ENCODE results near the gene ACTRT2.

The ACTRT2 gene

DNA sequence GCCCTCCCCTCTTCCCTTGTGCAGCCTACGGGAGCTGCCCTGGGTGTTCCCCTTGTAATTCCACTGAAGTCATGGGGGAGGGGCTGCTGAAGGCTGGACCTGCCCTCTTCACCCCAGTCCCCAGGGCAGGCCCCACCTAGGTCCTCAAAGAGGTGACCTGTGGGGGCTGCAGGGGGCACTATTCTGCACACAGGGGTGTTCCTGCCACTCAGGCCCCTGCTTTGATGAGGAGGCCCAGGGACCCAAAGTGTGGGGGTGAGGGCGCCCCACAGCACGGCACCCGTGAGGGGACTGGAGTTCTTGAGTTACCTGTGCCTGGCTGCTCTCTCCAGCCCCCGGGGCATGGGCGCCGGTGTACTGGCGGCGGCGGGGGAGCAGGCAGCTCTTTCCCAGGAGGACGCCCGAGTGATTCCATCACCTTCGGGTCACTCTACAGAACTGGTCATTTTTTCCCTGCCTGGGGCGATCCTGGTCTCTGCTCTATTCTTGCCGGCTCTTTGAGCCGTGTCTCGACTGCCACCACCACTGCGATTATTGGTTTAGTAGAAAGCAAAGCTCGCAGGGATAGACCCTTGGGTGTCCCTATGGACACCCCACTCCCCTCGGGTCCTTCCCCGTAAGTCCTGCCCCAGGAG, 40.8 kb downstream of the ACTRT2 start:
- no peak for TF ChIP-seq CTCF (conservative IDR thresholded peaks at IDR 0.05; ENCODE audit: low read depth, low read length)
- H3K4me3 ChIP-seq (ENCODE audit: low read depth, low read length), result no peak overlapping the region
- no peak for DNase-seq (ENCODE audit: low read depth)

- DNase-seq (ENCODE audit: low read depth), result no peak
- no peak for TF ChIP-seq CTCF (conservative IDR thresholded peaks at IDR 0.05; ENCODE audit: low read depth, low read length)
- no peak overlapping the region for H3K4me3 ChIP-seq (ENCODE audit: low read depth, low read length)
Observed at GRCh38 chr1:3062616-3063378, 41.5 kb downstream of the ACTRT2 start.

DNA sequence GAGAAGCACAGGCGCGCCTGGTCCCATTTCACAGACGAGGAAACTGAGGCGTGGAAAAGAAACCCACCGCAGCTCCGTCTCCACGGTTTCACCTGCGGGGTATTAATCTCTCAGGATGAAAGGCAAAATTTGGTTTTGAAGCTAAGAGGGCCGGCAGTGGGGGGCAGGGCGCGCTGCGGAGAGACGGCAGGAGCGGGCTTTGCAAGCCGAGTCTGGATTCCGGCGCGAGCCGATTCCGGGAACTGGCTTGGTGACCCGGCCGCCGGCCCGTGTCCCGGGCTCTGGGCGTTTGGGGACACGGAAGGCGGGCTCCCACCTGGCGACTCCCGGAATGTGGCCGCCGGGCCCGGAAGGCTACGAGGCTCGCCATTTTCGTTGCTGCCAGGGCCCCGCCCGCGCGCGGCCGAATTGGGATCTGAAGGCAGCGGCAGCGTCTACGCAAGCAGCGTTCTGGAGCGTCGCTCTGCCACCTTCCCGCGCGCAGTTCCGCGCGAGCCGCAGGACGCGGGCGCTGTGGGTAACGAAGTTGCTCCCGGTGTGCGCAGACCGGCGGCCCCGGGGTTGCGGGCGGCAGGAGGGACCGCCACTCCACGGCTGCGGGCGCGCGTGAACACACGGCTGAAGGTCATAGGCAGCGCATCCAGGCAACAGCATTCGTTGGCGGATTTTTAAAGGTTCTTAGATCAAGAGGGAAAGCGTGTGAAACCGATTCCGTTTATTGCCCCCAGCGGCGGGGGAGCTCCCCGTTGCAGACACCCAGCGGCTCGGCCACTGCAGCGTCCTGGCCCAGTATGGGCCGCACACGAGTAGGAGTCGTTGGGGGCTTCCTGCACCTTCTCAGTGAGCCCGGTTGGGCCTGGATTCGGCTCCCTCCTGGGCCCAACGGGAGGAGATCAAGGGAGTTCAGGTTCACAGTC, 42.4 kb downstream of the ACTRT2 start:
- no peak overlapping the region for H3K4me3 ChIP-seq (ENCODE audit: low read depth, low read length)
- no peak for DNase-seq (ENCODE audit: low read depth)
- no peak for TF ChIP-seq CTCF (conservative IDR thresholded peaks at IDR 0.05; ENCODE audit: low read depth, low read length)

DNA sequence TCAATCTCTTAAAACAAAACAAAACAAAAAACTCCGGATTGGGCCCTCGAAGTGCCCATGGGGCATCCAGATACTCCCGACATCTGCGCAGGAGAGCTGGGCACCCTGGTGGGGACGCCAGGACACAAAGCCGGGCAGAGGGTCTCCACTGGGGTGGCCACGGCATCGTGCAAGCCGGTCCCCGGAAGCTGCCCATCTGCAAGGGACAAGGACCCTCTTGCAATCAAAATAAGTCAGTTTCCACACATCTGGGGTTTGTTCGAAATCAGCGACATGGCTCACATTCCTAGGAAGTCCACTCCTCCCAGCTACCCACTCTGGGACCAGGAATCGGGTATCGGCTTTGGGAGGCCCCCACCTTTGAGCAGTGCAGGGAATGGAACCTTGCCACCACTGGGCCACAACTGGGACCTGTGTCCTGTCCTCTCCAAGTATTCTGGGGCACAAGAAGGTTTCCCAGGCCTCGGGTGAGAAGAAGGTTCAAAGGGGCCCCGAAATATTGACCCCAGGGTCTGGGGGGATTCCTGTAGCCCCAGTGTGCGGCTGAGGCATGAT, 43.1 kb downstream of the ACTRT2 start:
- no peak overlapping the region for H3K4me3 ChIP-seq (ENCODE audit: low read depth, low read length)
- TF ChIP-seq CTCF (conservative IDR thresholded peaks at IDR 0.05; ENCODE audit: low read depth, low read length), result no peak
- DNase-seq (ENCODE audit: low read depth), result no peak

DNA sequence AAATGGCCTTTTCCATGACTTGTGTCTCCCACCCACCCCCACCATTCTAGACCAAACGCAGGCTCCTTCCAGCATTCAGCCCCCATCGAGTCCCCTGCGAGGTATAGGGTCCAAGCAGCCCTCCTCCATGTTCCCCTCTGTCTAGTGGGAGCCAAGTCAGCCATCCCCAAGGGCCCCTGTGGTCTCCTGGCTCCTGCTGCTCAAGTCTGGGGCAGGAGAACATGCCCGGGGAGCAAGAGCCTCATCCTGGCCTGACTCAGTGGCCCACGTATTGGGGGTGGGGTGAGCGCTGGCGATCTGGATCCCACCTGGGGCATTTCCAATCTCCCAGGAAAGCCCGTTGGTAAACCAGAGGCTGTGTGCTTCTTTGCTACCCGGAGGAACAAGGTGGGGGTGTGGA, 43.6 kb downstream of the ACTRT2 start:
- no peak for TF ChIP-seq CTCF (conservative IDR thresholded peaks at IDR 0.05; ENCODE audit: low read depth, low read length)
- no peak for DNase-seq (ENCODE audit: low read depth)
- H3K4me3 ChIP-seq (ENCODE audit: low read depth, low read length), result no peak overlapping the region

GRCh38 chr1:3065396-3065795, 44.1 kb downstream of the ACTRT2 start:
- no peak for TF ChIP-seq CTCF (conservative IDR thresholded peaks at IDR 0.05; ENCODE audit: low read depth, low read length)
- H3K4me3 ChIP-seq (ENCODE audit: low read depth, low read length), result no peak overlapping the region
- no peak for DNase-seq (ENCODE audit: low read depth)
